Stimulated activated naive CD8-positive, alpha-beta T cell treated with anti-CD3 and anti-CD28 coated beads, Interleukin-15, Interleukin-2, amounts not matched to agents 100 U/mL and 50 U/mL, for 24 hours (primary cell): Measurements from ENCODE around the gene XAF1.
"Not testable (repeated sequence)": the region's sequence is repeated elsewhere in the genome, so short reads cannot be mapped to it uniquely, and the experiment has no call there.

Experiments used
- ATAC-seq: fragments of 150-1000 bp; cut with Tn5 transposase; one replicate; pipeline ENCODE4 v1.10.0; 2021
- DNase-seq: peaks from one replicate; pipeline ENCODE4 v3.0.0; 2021

XAF1 gene

GRCh38 chr17:6753546-6753945 lies 2.3 kb upstream of the XAF1 start:
- ATAC-seq (no peak), DNase-seq (no peak)

- ATAC-seq (no peak), DNase-seq (no peak)
These were observed 565 bp upstream of the XAF1 start for GRCh38 chr17:6755281-6755680.

- ATAC-seq (peak; percentile 22), DNase-seq (no peak)
These were observed 682 bp downstream of the XAF1 start for GRCh38 chr17:6756425-6757031.

GRCh38 chr17:6757747-6758146 lies 1.9 kb downstream of the XAF1 start:
- ATAC-seq, result no peak
- no peak for DNase-seq

GRCh38 chr17:6761779-6762178 lies 5.9 kb downstream of the XAF1 start:
- no peak for DNase-seq
- no peak for ATAC-seq

- no peak for ATAC-seq
- no peak for DNase-seq
These were observed 12.6 kb downstream of the XAF1 start for GRCh38 chr17:6768447-6768846.

- no peak for DNase-seq
These were observed 16.2 kb downstream of the XAF1 start for GRCh38 chr17:6772016-6772415.

GRCh38 chr17:6774906-6775305 lies 19.1 kb downstream of the XAF1 start:
- DNase-seq, ATAC-seq: not testable (repeated sequence)

More at GRCh38 chr17:6772016-6772415, 16.2 kb downstream of the XAF1 start:
- ATAC-seq, result no peak

GRCh38 chr17:6775871-6776405 lies 20.1 kb downstream of the XAF1 start, which contains the start of gene FBXO39:
Gene FBXO39, plus strand, starts transcription at chr17:6776215. Its CDS starts 3,654 bp downstream, at chr17:6779869.
- no peak for ATAC-seq

GRCh38 chr17:6779411-6779810 lies 23.6 kb downstream of the XAF1 start:
- ATAC-seq (no peak), DNase-seq (no peak)

More at GRCh38 chr17:6775871-6776405, 20.1 kb downstream of the XAF1 start, which contains the start of gene FBXO39:
- DNase-seq, result no peak

GRCh38 chr17:6780001-6780400 lies 24.2 kb downstream of the XAF1 start:
- ATAC-seq (no peak), DNase-seq (no peak)

GRCh38 chr17:6780886-6781285 lies 25.0 kb downstream of the XAF1 start:
- no peak for DNase-seq
- ATAC-seq, result peak; percentile 83

- DNase-seq (no peak), ATAC-seq (no peak)
These were observed 26.4 kb downstream of the XAF1 start for GRCh38 chr17:6782244-6782643.

- ATAC-seq, result no peak
- DNase-seq, result no peak
These were observed 30.8 kb downstream of the XAF1 start for GRCh38 chr17:6786618-6787017.

GRCh38 chr17:6787081-6787693 lies 31.3 kb downstream of the XAF1 start:
- ATAC-seq (no peak), DNase-seq (no peak)

GRCh38 chr17:6789146-6789545 lies 33.3 kb downstream of the XAF1 start:
- ATAC-seq (no peak), DNase-seq (no peak)

GRCh38 chr17:6793748-6794493 lies 38.1 kb downstream of the XAF1 start:
- ATAC-seq (no peak), DNase-seq (no peak)

- DNase-seq, result no peak
These were observed 40.4 kb downstream of the XAF1 start for GRCh38 chr17:6796017-6796886.

GRCh38 chr17:6796887-6797490 lies 41.1 kb downstream of the XAF1 start:
- ATAC-seq, result no peak
- DNase-seq, result no peak

More at GRCh38 chr17:6796017-6796886, 40.4 kb downstream of the XAF1 start:
- ATAC-seq, result no peak

- DNase-seq (no peak), ATAC-seq (no peak)
These were observed 42.0 kb downstream of the XAF1 start for GRCh38 chr17:6797718-6798351.

GRCh38 chr17:6799738-6800137 lies 43.9 kb downstream of the XAF1 start:
- no peak for ATAC-seq
- DNase-seq, result no peak
